ENCODE data around the gene ATP8B1.

The ATP8B1 gene

DNA sequence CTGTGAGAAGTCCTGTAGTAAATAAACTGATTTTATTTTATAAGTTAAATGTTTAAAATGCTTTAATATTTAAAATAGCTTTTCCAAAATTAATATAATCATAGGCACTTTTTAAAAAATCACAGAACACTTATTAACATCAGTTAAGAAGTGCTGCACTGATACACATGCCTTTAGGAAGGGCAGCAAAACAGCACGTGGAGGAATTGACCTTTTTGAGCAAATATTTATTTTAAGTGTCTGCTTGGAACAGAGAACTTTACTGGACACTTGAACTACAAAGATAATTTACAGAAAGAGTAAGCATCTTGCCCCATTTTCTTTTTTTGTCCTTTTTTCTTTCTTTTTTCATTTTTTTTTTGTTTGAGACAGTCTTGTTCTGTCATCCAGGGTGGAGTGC lies 93.8 kb downstream of the ATP8B1 start:
- TF ChIP-seq CTCF (IDR thresholded peaks at IDR 0.05; ENCODE audit: insufficient read depth, low read depth, low read length, missing control alignments) = no peak

GRCh38 chr18:57708288-57708687 lies 94.8 kb downstream of the ATP8B1 start:
- no peak overlapping the region for H3K4me3 ChIP-seq (ENCODE audit: low read length)
- no peak for TF ChIP-seq CTCF (IDR thresholded peaks at IDR 0.05; ENCODE audit: insufficient read depth, low read depth, low read length, missing control alignments)
- no peak for DNase-seq (ENCODE audit: low read depth)

More for the DNA sequence above, 93.8 kb downstream of the ATP8B1 start:
- no peak for DNase-seq (ENCODE audit: low read depth)
- H3K4me3 ChIP-seq (ENCODE audit: low read length) = no peak overlapping the region

GRCh38 chr18:57705832-57706595 lies 97.1 kb downstream of the ATP8B1 start:
- no peak for TF ChIP-seq CTCF (IDR thresholded peaks at IDR 0.05; ENCODE audit: insufficient read depth, low read depth, low read length, missing control alignments)
- no peak overlapping the region for H3K4me3 ChIP-seq (ENCODE audit: low read length)
- no peak for DNase-seq (ENCODE audit: low read depth)

DNA sequence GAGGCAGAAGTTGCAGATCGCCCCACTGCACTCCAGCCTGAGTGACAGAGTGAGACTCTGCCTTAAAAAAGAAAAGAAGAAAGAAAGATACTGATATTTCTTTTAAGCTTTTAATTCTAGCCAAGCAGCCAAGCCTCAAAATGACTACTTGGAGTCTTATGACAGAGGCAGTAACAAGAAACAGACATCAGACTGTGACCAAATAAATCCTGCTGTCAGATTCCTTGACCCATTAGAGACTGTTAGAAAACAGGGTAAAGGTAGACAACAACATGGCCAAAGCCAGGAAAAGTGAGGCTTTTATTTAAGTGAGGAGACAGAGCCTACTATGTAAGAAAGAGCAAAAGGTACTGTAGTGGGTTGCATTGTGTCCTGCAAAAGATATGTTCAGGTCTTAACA lies 98.1 kb downstream of the ATP8B1 start:
- no peak for TF ChIP-seq CTCF (IDR thresholded peaks at IDR 0.05; ENCODE audit: insufficient read depth, low read depth, low read length, missing control alignments)

DNA sequence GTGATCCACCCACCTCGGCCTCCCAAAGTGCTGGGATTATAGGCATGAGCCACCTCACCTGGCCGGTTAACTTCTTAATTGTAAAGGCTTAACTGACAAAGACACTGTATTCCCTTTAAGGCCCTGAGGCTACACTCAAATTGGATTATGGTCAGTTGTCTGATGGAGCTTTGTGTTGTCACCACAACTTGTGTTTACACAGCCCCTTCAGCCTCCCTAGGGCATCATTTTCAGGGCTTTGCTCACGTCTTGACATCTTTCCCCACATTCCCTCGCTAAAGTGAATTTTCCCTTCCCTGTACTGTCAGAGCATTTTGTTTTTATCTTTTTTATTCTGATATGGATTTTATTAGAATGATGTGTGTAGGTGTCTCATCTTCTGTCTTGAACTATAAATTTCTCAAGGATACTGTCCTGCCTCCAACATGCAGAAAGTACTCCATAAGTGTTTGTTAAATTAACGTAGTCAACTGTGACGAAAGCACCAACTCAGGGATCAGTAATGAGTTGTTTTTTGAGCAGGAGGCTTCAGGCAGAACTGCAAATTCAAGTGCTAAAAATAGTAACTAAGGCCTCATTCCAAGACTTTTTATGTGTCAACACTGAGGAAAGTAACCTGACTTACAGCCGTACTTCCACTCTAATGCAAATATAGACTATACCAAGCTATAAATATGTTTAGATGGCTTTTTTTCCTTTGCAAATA lies 104.4 kb downstream of the ATP8B1 start:
- no peak for TF ChIP-seq CTCF (IDR thresholded peaks at IDR 0.05; ENCODE audit: insufficient read depth, low read depth, low read length, missing control alignments)
- peak; percentile 71 for DNase-seq (ENCODE audit: low read depth)
- H3K4me3 ChIP-seq (ENCODE audit: low read length) = no peak overlapping the region

More for the DNA sequence above, 98.1 kb downstream of the ATP8B1 start:
- no peak for DNase-seq (ENCODE audit: low read depth)
- no peak overlapping the region for H3K4me3 ChIP-seq (ENCODE audit: low read length)

DNA sequence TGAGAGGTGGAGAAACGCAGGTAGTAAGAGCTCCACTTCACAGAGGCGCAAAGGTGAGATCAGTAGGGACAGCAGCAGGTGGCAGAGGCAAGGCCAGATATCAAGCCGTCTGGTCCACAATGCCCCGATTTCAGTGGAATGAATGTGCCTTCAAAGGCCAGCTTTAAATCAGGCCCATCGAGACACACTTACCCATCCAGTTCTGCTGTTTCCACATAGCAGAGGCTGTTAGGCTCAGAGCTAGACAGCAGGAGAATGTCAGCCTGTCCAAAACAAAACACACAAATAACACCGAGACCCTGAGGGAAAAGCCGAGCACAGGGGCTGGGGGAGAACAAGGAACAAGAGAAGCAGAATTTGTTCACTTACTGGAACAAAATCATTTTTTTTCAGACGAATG lies 105.7 kb downstream of the ATP8B1 start:
- no peak for TF ChIP-seq CTCF (IDR thresholded peaks at IDR 0.05; ENCODE audit: insufficient read depth, low read depth, low read length, missing control alignments)
- H3K4me3 ChIP-seq (ENCODE audit: low read length) = no peak overlapping the region
- DNase-seq (ENCODE audit: low read depth) = no peak
